Suprapubic skin (tissue), 3 donors: Measurements from ENCODE around the gene PTPN11.

Source experiments
- CTCF ChIP-seq, 2 donors: fragments of 200-600 bp in 1 of 2; fragments of 450-650 bp in 1 of 2; sonication (generic) in 1 of 2; IDR thresholded peaks; one replicate each; pipeline ENCODE4 v1.5.1; 2016 to 2019; ENCODE audit warnings: antibody characterized with exemption in 2 of 2, mild to moderate bottlenecking in 1 of 2, moderate library complexity in 1 of 2
- EP300 ChIP-seq: sonication (generic); formaldehyde crosslinking; IDR thresholded peaks from one replicate; pipeline ENCODE4 v1.6.1; 2017; ENCODE audit warnings: antibody characterized with exemption
- POLR2A ChIP-seq, 2 donors: fragments of 450-650 bp; IDR thresholded peaks; one replicate each; pipeline ENCODE4 v1.6.1; 2017; ENCODE audit warnings: antibody characterized with exemption in 2 of 2, mild to moderate bottlenecking in 2 of 2, moderate library complexity in 2 of 2

- no peak for TF ChIP-seq CTCF (IDR thresholded peaks at IDR 0.05)
- no peak for TF ChIP-seq EP300
- no peak for TF ChIP-seq POLR2A (IDR thresholded peaks at IDR 0.05)
These were observed 69.6 kb downstream of the PTPN11 start for GRCh38 chr12:112488257-112488876.
